ENCODE results near the gene DYRK4. TPM values are rescaled to one million over a fixed set of nuclear protein-coding genes. Genes with fewer than 3 reads are reported as not detected.

The DYRK4 gene
- total and polyA plus RNA-seq, 2 of the 4 experiments (the other 2 are of a cell fraction), result 44.6 to 71.6 TPM

DNA sequence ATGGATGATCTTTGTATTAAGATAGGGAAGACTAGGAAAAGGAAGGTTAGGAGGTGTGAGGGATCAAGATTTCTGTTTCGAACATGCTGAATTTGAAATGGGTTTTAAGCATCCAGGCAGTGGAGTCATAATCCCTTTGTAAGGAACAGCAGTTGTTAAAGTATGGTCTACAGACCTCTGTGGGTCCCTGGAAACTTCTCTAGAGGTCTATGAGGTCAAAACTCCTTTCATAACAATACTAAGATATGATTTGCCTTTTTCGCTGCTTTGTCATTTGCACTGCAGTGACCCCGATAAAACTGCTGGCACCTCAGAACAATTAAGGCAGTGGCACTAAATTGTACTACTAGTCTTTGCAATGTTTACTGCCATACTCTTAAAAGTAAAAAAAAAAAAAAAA is 21.8 kb upstream of the DYRK4 start:
- Histone ChIP-seq H3K14ac (replicated peaks; ENCODE audit: low read depth, low read length) (no peak overlapping the region), H3K9me3 (ENCODE audit: control insufficient read depth, insufficient read depth, low read length) (no peaks in the 10 kb centered on the region), H3K9me1 (ENCODE audit: insufficient read depth, low read length) (no peaks in the 10 kb centered on the region), H4K91ac (ENCODE audit: insufficient read depth, low read depth, low read length) (no peak overlapping the region), H2AK5ac (ENCODE audit: low read depth, low read length) (no peak overlapping the region), H3K36me3 (ENCODE audit: control insufficient read depth, insufficient read depth, low read length) (no peaks in the 10 kb centered on the region), H2BK120ac (ENCODE audit: low read depth, low read length) (no peak overlapping the region), H3K4me2 (ENCODE audit: low read depth, low read length) (no peak overlapping the region), H4K20me1 (ENCODE audit: insufficient read depth, low read length) (no peaks in the 10 kb centered on the region), H3K23ac (ENCODE audit: low read depth, low read length) (no peak overlapping the region), H3K27ac (ENCODE audit: insufficient read depth, low read length) (no peak overlapping the region), H2BK5ac (ENCODE audit: low read depth, low read length, poor library complexity, severe bottlenecking) (no peak overlapping the region), H2BK20ac (ENCODE audit: low read depth, low read length) (no peak overlapping the region), H4K5ac (ENCODE audit: low read depth, low read length) (no peak overlapping the region), H3K4me3 (ENCODE audit: insufficient read depth, low read depth, low read length) (no peak overlapping the region), H3K27me3 (ENCODE audit: control insufficient read depth, insufficient read depth, low read length) (no peaks in the 10 kb centered on the region), H4K8ac (ENCODE audit: low read depth in 2 of 2, low read length in 2 of 2) (no peak overlapping the region), H2AK9ac (replicated peaks; ENCODE audit: low read depth, low read length, poor library complexity) (no peak overlapping the region), H3K79me1 (ENCODE audit: low read depth in 1 of 2, low read length in 2 of 2) (peaks cover 13 to 29% of the 10 kb centered on the region in 2 experiments), H3K9ac (ENCODE audit: low read depth, low read length) (no peak overlapping the region), H3K4me1 (ENCODE audit: control insufficient read depth, insufficient read depth, low read length) (no peaks in the 10 kb centered on the region), H2AFZ (replicated peaks; ENCODE audit: low read length, poor library complexity) (no peak overlapping the region), H3K4ac (ENCODE audit: low read depth, low read length) (no peak overlapping the region), H3K18ac (ENCODE audit: low read depth, low read length) (no peak overlapping the region), H2BK15ac (ENCODE audit: low read depth, low read length) (no peak overlapping the region), H3K56ac (ENCODE audit: extremely low read depth, insufficient read depth, low read length) (no peak overlapping the region)
- TF ChIP-seq RFX5 (IDR thresholded peaks at IDR 0.05; ENCODE audit: low read depth, low read length) (no peak), MAZ (IDR thresholded peaks at IDR 0.05; ENCODE audit: borderline replicate concordance, low read depth, low read length) (no peak), MAFK (IDR thresholded peaks at IDR 0.05; ENCODE audit: low read depth, low read length) (no peak), NFE2L2 (IDR thresholded peaks at IDR 0.05; ENCODE audit: low read depth, low read length) (no peak), POLR2A (IDR thresholded peaks at IDR 0.05; ENCODE audit: low read depth, low read length) (no peak), FOS (IDR thresholded peaks at IDR 0.05; ENCODE audit: low read depth, low read length) (no peak), BHLHE40 (IDR thresholded peaks at IDR 0.05; ENCODE audit: low read depth, low read length) (no peak), RAD21 (IDR thresholded peaks at IDR 0.05; ENCODE audit: low read length) (no peak), CHD1 (IDR thresholded peaks at IDR 0.05; ENCODE audit: low read depth, low read length) (no peak), CEBPB (IDR thresholded peaks at IDR 0.05; ENCODE audit: low read depth, low read length) (no peak), MXI1 (IDR thresholded peaks at IDR 0.05; ENCODE audit: borderline replicate concordance, low read depth, low read length) (no peak), SMC3 (IDR thresholded peaks at IDR 0.05; ENCODE audit: low read depth, low read length) (no peak), RCOR1 (IDR thresholded peaks at IDR 0.05; ENCODE audit: insufficient replicate concordance, low read length) (no peak)
- TF ChIP-seq, protein P1, sequence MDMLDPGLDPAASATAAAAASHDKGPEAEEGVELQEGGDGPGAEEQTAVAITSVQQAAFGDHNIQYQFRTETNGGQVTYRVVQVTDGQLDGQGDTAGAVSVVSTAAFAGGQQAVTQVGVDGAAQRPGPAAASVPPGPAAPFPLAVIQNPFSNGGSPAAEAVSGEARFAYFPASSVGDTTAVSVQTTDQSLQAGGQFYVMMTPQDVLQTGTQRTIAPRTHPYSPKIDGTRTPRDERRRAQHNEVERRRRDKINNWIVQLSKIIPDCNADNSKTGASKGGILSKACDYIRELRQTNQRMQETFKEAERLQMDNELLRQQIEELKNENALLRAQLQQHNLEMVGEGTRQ (IDR thresholded peaks at IDR 0.05; ENCODE audit: low read depth, low read length), result no peak
- TF ChIP-seq, protein P2, sequence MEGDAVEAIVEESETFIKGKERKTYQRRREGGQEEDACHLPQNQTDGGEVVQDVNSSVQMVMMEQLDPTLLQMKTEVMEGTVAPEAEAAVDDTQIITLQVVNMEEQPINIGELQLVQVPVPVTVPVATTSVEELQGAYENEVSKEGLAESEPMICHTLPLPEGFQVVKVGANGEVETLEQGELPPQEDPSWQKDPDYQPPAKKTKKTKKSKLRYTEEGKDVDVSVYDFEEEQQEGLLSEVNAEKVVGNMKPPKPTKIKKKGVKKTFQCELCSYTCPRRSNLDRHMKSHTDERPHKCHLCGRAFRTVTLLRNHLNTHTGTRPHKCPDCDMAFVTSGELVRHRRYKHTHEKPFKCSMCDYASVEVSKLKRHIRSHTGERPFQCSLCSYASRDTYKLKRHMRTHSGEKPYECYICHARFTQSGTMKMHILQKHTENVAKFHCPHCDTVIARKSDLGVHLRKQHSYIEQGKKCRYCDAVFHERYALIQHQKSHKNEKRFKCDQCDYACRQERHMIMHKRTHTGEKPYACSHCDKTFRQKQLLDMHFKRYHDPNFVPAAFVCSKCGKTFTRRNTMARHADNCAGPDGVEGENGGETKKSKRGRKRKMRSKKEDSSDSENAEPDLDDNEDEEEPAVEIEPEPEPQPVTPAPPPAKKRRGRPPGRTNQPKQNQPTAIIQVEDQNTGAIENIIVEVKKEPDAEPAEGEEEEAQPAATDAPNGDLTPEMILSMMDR (conservative IDR thresholded peaks at IDR 0.05; ENCODE audit: low read depth, low read length), result no peak
- TF ChIP-seq, protein P3, sequence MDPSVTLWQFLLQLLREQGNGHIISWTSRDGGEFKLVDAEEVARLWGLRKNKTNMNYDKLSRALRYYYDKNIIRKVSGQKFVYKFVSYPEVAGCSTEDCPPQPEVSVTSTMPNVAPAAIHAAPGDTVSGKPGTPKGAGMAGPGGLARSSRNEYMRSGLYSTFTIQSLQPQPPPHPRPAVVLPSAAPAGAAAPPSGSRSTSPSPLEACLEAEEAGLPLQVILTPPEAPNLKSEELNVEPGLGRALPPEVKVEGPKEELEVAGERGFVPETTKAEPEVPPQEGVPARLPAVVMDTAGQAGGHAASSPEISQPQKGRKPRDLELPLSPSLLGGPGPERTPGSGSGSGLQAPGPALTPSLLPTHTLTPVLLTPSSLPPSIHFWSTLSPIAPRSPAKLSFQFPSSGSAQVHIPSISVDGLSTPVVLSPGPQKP (IDR thresholded peaks at IDR 0.05; ENCODE audit: borderline replicate concordance, low read depth, low read length), result no peak
- WGBS, 2 experiments (ENCODE audit: extremely low coverage in 2 of 2, insufficient read length in 1 of 2), result 88% methylated on average over 1 of the region's 3 CpGs; no CpG with 5 or more reads in 1 of the 2 experiments
- ChIA-PET POLR2A (ENCODE audit: unreplicated experiment) (no interaction called here), CTCF (no interaction called here)
- ATAC-seq (ENCODE audit: low read depth) (no peak), DNase-seq (no peak)
- in situ Hi-C loops (cut with MboI; ENCODE audit: low sequenced_read_pairs), result no loop called here
- dilution Hi-C loops (cut with HindIII; ENCODE audit: low sequenced_read_pairs, unreplicated experiment), result no loop called here
- no TSS peak for BruUV-seq (replicated peaks)
- intact Hi-C loops (cut with micrococcal nuclease), result no loop called here

All from IMR-90 (cell line).